GM23338 (cell line): Measurements from ENCODE around the gene GRIK1. TPM values are rescaled to one million over a fixed set of nuclear protein-coding genes. Genes with fewer than 3 reads are reported as not detected.

Experiments
- ATAC-seq: fragments of 200-7000 bp; cut with Tn5 transposase; 3 replicates; pipeline ENCODE4 v1.9.1; 2020
- DNase-seq: peaks from one replicate; pipeline ENCODE4 v3.0.0-alpha.2; 2015; ENCODE audit warnings: low spot score
- H2AFZ ChIP-seq: fragments of 200-600 bp; sonication (generic); 2 replicates; pipeline ENCODE4 v1.8.0; 2016; ENCODE audit warnings: antibody characterized with exemption, mild to moderate bottlenecking, moderate library complexity
- H3F3A ChIP-seq: fragments of 200-600 bp; sonication (generic); replicated peaks from 2 replicates; pipeline ENCODE4 v1.8.0; 2017; ENCODE audit warnings: antibody characterized with exemption, mixed run types, low read depth
- H3K27ac ChIP-seq: fragments of 200-600 bp; sonication (generic); 2 replicates; pipeline ENCODE4 v1.6.1; 2016; ENCODE audit warnings: low read depth
- H3K27me3 ChIP-seq: fragments of 200-600 bp; sonication (generic); 2 replicates; pipeline ENCODE4 v1.8.0; 2016; ENCODE audit warnings: mild to moderate bottlenecking, mixed run types, moderate library complexity; ENCODE audit not compliant: insufficient read depth
- H3K36me3 ChIP-seq: fragments of 200-600 bp; sonication (generic); 2 replicates; pipeline ENCODE4 v1.8.0; 2016; ENCODE audit warnings: mild to moderate bottlenecking; ENCODE audit not compliant: insufficient read depth
- H3K4me1 ChIP-seq: fragments of 200-600 bp; sonication (generic); 2 replicates; pipeline ENCODE4 v1.8.0; 2016; ENCODE audit warnings: mild to moderate bottlenecking, moderate library complexity; ENCODE audit not compliant: insufficient read depth
- H3K4me2 ChIP-seq: fragments of 200-600 bp; sonication (generic); 2 replicates; pipeline ENCODE4 v1.7.1; 2017; ENCODE audit warnings: mixed run types
- H3K4me3 ChIP-seq: fragments of 200-600 bp; sonication (generic); 2 replicates; pipeline ENCODE4 v1.6.1; 2016; ENCODE audit warnings: mixed run types
- H3K79me2 ChIP-seq: fragments of 200-600 bp; sonication (generic); replicated peaks from 2 replicates; pipeline ENCODE4 v1.8.0; 2017; ENCODE audit warnings: mild to moderate bottlenecking; ENCODE audit not compliant: insufficient read depth
- H3K9me2 ChIP-seq: fragments of 200-600 bp; sonication (generic); 2 replicates; pipeline ENCODE4 v1.8.0; 2017; ENCODE audit not compliant: insufficient read depth
- H4K20me1 ChIP-seq: fragments of 200-600 bp; sonication (generic); replicated peaks from 2 replicates; pipeline ENCODE4 v1.8.0; 2017; ENCODE audit warnings: mild to moderate bottlenecking; ENCODE audit not compliant: insufficient read depth
- H3K27ac Mint-ChIP-seq: 2 replicates; pipeline ENCODE4 v1.8.0; 2020; ENCODE audit warnings: inconsistent platforms, mild to moderate bottlenecking, moderate library complexity, mixed read lengths
- H3K27me3 Mint-ChIP-seq: 3 replicates; pipeline ENCODE4 v1.8.0; 2022; ENCODE audit warnings: low read depth, mild to moderate bottlenecking, moderate library complexity, mixed read lengths, inconsistent platforms; ENCODE audit not compliant: insufficient read depth, poor library complexity
- H3K36me3 Mint-ChIP-seq: 3 replicates; pipeline ENCODE4 v1.8.0; 2021; ENCODE audit warnings: low read depth, mild to moderate bottlenecking, inconsistent platforms, moderate library complexity, mixed read lengths
- H3K4me1 Mint-ChIP-seq: 3 replicates; pipeline ENCODE4 v1.8.0; 2020; ENCODE audit warnings: mild to moderate bottlenecking, inconsistent platforms, mixed read lengths
- H3K4me3 Mint-ChIP-seq: 3 replicates; pipeline ENCODE4 v1.8.0; 2021; ENCODE audit warnings: moderate library complexity, mild to moderate bottlenecking, inconsistent platforms, mixed read lengths
- H3K9me3 Mint-ChIP-seq: 3 replicates; pipeline ENCODE4 v1.8.0; 2020; ENCODE audit warnings: moderate library complexity, mild to moderate bottlenecking, inconsistent platforms, mixed read lengths
- CREB1 ChIP-seq: fragments of 250-450 bp; sonication (Bioruptor Pico); IDR thresholded peaks from 2 replicates; pipeline ENCODE4 v1.5.0; 2020; ENCODE audit warnings: low read depth, mild to moderate bottlenecking, moderate library complexity
- CTCF ChIP-seq, 2 experiments: fragments of 200-600 bp in 1 of 2; sonication (generic) in 1 of 2; conservative IDR thresholded peaks; 2 replicates each; pipeline versions ENCODE4 v1.5.1 to v1.6.1; 2016 to 2017; ENCODE audit warnings: antibody characterized with exemption in 2 of 2, low read depth in 2 of 2, mild to moderate bottlenecking in 2 of 2, moderate library complexity in 1 of 2
- EZH2 ChIP-seq: fragments of 200-600 bp; sonication (generic); IDR thresholded peaks from one replicate; pipeline ENCODE4 v1.8.0; 2017; ENCODE audit warnings: antibody characterized with exemption, mild to moderate bottlenecking, low read depth; ENCODE audit not compliant: unreplicated experiment
- NANOG ChIP-seq: IDR thresholded peaks from 2 replicates; pipeline ENCODE4 v1.6.1; 2016; ENCODE audit warnings: antibody characterized with exemption, borderline replicate concordance
- POLR2AphosphoS5 ChIP-seq: IDR thresholded peaks from 2 replicates; pipeline ENCODE4 v1.6.1; 2016; ENCODE audit warnings: antibody characterized with exemption, low read depth
- STAT1 ChIP-seq: IDR thresholded peaks from one replicate; pipeline ENCODE4 v1.6.1; 2016; ENCODE audit warnings: antibody characterized with exemption; ENCODE audit not compliant: unreplicated experiment
- ZNF114 ChIP-seq: fragments of 250-450 bp; sonication (Bioruptor Pico); IDR thresholded peaks from 2 replicates; pipeline ENCODE4 v1.5.0; 2020; ENCODE audit warnings: mild to moderate bottlenecking, moderate library complexity
- ZNF331 ChIP-seq: fragments of 250-450 bp; sonication (Bioruptor Pico); IDR thresholded peaks from 2 replicates; pipeline ENCODE4 v1.5.0; 2020; ENCODE audit warnings: low read depth, mild to moderate bottlenecking, moderate library complexity
- ZNF462 ChIP-seq: fragments of 250-450 bp; sonication (Bioruptor Pico); IDR thresholded peaks from 2 replicates; pipeline ENCODE4 v1.5.0; 2020; ENCODE audit warnings: mild to moderate bottlenecking, moderate library complexity
- polyA plus RNA-seq: library from polyadenylated mRNA; unstranded; fragments of >200 nt; fragmentation: Nextera tagmentation; extraction: Ambion mirVana; gene quantifications from 2 replicates; pipeline ENCODE4 v1.2.1, GENCODE V29; 2016
- total RNA-seq: library from RNA; depleted of rRNA; stranded (reverse); fragments of >200 nt; shearing (Covaris generic); gene quantifications from 2 replicates; pipeline ENCODE4 v1.2.3, GENCODE V29; 2014
- TF ChIP-seq, protein P1 (sequence below): IDR thresholded peaks from 2 replicates; pipeline ENCODE4 v1.6.1; 2016; ENCODE audit warnings: antibody characterized with exemption

Gene GRIK1
- total and polyA plus RNA-seq, 2 experiments from 2014 or later = 0.18 to 0.42 TPM

- ATAC-seq (no peak), DNase-seq (no peak)
- Histone ChIP-seq H3K27me3 (no peaks in the 10 kb centered on the region), H3K27ac (no peak overlapping the region), H3K79me2 (no peaks in the 10 kb centered on the region), H3K4me3 (no peak overlapping the region), H3K4me2 (no peak overlapping the region), H4K20me1 (no peaks in the 10 kb centered on the region), H3F3A (no peaks in the 10 kb centered on the region), H3K36me3 (no peaks in the 10 kb centered on the region), H3K4me1 (no peaks in the 10 kb centered on the region; the same call in 1 of the 2 replicates), H2AFZ (no peak overlapping the region), H3K9me2 (0 out of 2 replicates have a peak, but pooled peaks cover 3% of the 10 kb centered on the region)
- no peaks in the 10 kb centered on the region for H3K27me3 Mint-ChIP-seq
- TF ChIP-seq EZH2 = no peak
- no peak overlapping the region for H3K4me3 Mint-ChIP-seq
- peaks cover 5% of the 10 kb centered on the region; the same call in 2 of the 3 replicates for H3K4me1 Mint-ChIP-seq
- no peak overlapping the region for H3K27ac Mint-ChIP-seq
- no peaks in the 10 kb centered on the region for H3K9me3 Mint-ChIP-seq
- H3K36me3 Mint-ChIP-seq = no peaks in the 10 kb centered on the region
These were observed 284.9 kb downstream of the GRIK1 start for GRCh38 chr21:29654855-29655254.

DNA sequence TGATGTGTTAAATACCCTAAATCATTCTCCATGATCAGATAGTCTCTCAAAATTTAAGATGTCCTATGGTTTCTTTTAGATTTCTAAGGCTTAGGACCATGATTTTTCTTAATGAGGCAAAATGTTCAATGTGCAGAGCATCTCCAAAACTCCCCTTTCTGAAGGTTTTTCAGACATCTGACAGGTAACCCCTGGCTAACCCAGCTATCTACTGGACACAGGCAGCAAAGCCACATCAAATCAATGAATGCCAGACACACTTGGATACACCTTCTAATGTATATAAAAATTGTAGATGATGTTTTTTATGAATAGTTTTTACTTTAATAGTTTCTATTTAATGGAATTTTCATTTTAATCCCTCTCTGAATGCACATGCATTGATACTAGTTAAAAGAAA, 285.6 kb downstream of the GRIK1 start:
- Mint-ChIP-seq H3K27ac (no peak overlapping the region), H3K27me3 (no peaks in the 10 kb centered on the region), H3K4me3 (no peak overlapping the region), H3K36me3 (no peaks in the 10 kb centered on the region), H3K4me1 (peaks cover 5% of the 10 kb centered on the region; the same call in 2 of the 3 replicates), H3K9me3 (no peaks in the 10 kb centered on the region)
- DNase-seq (no peak), ATAC-seq (no peak)
- Histone ChIP-seq H3K4me2 (no peak overlapping the region), H3F3A (no peaks in the 10 kb centered on the region), H3K27ac (no peak overlapping the region), H3K79me2 (no peaks in the 10 kb centered on the region), H3K4me3 (no peak overlapping the region), H4K20me1 (no peaks in the 10 kb centered on the region), H2AFZ (no peak overlapping the region), H3K9me2 (0 out of 2 replicates have a peak, but pooled peaks cover 3% of the 10 kb centered on the region), H3K4me1 (no peaks in the 10 kb centered on the region; the same call in 1 of the 2 replicates), H3K36me3 (no peaks in the 10 kb centered on the region), H3K27me3 (no peaks in the 10 kb centered on the region)
- TF ChIP-seq ZNF114 (CRISPR knock-in tag) (no peak), ZNF462 (no peak), NANOG (no peak), ZNF331 (CRISPR knock-in tag) (no peak), CTCF (conservative IDR thresholded peaks at IDR 0.05; ENCODE audit: low read depth in 2 of 2) (no peak), CREB1 (CRISPR knock-in tag) (no peak), POLR2AphosphoS5 (no peak), STAT1 (no peak), EZH2 (no peak)
- TF ChIP-seq, protein P1, sequence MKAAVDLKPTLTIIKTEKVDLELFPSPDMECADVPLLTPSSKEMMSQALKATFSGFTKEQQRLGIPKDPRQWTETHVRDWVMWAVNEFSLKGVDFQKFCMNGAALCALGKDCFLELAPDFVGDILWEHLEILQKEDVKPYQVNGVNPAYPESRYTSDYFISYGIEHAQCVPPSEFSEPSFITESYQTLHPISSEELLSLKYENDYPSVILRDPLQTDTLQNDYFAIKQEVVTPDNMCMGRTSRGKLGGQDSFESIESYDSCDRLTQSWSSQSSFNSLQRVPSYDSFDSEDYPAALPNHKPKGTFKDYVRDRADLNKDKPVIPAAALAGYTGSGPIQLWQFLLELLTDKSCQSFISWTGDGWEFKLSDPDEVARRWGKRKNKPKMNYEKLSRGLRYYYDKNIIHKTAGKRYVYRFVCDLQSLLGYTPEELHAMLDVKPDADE = no peak
